Measurements from ENCODE around the gene GABRQ.
"Not testable (repeated sequence)": the region's sequence is repeated elsewhere in the genome, so short reads cannot be mapped to it uniquely, and the experiment has no call there.

- TF ChIP-seq CTCF (conservative IDR thresholded peaks at IDR 0.05; ENCODE audit: low read length); EZH2phosphoT487 (IDR thresholded peaks at IDR 0.05; ENCODE audit: borderline replicate concordance, low read depth, low read length): not testable (repeated sequence)
Measured at GRCh38 chrX:152706500-152706899, 68.8 kb downstream of the GABRQ start.

All from OCI-LY7 (cell line).